PC-3 (cell line): ENCODE results near the gene PLD1.

Experiments used
- EZH2 ChIP-seq: fragments of 300-600 bp; sonication (generic); IDR thresholded peaks from one replicate; pipeline ENCODE4 v1.6.1; 2017; ENCODE audit warnings: antibody characterized with exemption, mild to moderate bottlenecking, low read length; ENCODE audit not compliant: unreplicated experiment
- TF ChIP-seq, protein P1 (sequence below): fragments of 300-600 bp; sonication (generic); conservative IDR thresholded peaks from 2 replicates; pipeline ENCODE4 v1.5.1; 2017; ENCODE audit warnings: antibody characterized with exemption, low read depth, mild to moderate bottlenecking, low read length

DNA sequence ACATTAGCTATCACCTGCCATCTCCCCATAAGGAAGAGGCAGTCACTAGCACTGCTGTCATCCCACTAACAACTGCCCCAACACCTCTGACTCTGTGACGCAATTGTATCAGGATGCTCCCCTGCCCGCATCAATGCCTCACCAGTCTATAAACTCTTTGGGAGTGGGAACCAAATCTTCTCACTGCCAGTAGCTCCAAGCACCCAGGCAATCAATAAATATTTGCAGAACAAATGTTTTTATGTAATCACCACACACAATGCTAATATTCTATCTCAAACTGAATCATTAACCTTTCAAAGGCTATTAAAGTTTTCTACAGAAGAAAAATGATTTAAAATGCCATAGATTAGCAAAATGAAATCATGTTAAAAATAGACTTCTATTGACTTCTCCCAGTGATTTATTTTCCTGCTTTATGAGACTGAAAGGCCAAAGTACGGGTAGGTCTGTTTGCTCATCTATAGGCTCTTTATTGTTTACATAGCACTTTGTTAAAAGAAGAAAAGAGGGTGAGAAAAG lies 131.3 kb downstream of the PLD1 start:
- TF ChIP-seq, protein P1, sequence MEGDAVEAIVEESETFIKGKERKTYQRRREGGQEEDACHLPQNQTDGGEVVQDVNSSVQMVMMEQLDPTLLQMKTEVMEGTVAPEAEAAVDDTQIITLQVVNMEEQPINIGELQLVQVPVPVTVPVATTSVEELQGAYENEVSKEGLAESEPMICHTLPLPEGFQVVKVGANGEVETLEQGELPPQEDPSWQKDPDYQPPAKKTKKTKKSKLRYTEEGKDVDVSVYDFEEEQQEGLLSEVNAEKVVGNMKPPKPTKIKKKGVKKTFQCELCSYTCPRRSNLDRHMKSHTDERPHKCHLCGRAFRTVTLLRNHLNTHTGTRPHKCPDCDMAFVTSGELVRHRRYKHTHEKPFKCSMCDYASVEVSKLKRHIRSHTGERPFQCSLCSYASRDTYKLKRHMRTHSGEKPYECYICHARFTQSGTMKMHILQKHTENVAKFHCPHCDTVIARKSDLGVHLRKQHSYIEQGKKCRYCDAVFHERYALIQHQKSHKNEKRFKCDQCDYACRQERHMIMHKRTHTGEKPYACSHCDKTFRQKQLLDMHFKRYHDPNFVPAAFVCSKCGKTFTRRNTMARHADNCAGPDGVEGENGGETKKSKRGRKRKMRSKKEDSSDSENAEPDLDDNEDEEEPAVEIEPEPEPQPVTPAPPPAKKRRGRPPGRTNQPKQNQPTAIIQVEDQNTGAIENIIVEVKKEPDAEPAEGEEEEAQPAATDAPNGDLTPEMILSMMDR = no peak
- TF ChIP-seq EZH2 = no peak
